ENCODE results near the gene IGLL5.

DNA sequence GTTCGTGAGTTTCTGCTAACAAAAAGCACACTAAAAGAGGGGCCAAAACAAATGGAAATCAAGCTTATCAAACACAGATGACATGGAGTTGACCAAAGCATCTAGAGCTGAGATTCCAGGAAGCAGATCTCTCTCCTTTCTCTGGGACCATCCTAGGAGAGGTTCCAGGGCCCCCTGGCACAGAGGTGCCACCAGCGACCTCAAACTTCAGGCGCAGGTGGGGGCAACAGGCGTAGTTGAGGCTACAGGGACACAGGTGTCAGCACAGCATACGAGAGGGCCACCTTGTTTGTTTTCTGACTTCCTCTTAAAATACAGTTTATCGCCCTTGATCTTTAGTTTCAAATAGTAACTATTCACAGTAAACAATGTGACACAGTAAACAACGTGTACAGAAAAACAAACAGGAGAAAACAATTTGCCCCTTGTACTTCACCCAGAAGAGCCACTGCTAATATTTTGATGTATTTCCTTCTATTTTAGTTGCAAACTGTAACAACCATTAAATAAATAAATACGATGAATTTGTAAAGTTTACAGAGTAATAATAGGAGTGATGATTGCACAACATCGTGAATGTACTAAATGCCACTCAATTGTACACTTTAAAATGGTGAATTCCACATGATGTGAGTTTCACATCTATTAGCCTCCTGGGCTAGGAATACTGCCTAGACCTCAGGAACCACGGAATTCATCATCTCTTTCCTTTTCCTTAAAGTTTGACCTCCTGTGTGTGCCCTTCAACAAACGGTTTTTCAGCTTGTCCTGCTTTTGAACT, 52.2 kb downstream of the IGLL5 start:
- TF ChIP-seq, protein P1, sequence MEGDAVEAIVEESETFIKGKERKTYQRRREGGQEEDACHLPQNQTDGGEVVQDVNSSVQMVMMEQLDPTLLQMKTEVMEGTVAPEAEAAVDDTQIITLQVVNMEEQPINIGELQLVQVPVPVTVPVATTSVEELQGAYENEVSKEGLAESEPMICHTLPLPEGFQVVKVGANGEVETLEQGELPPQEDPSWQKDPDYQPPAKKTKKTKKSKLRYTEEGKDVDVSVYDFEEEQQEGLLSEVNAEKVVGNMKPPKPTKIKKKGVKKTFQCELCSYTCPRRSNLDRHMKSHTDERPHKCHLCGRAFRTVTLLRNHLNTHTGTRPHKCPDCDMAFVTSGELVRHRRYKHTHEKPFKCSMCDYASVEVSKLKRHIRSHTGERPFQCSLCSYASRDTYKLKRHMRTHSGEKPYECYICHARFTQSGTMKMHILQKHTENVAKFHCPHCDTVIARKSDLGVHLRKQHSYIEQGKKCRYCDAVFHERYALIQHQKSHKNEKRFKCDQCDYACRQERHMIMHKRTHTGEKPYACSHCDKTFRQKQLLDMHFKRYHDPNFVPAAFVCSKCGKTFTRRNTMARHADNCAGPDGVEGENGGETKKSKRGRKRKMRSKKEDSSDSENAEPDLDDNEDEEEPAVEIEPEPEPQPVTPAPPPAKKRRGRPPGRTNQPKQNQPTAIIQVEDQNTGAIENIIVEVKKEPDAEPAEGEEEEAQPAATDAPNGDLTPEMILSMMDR (IDR thresholded peaks at IDR 0.05; ENCODE audit: extremely low read depth in 1 of 2, insufficient read depth in 1 of 2, low read depth in 1 of 2, low read length in 2 of 2), result no peak
- no peak for TF ChIP-seq POLR2A (IDR thresholded peaks at IDR 0.05; ENCODE audit: low read depth, low read length)
- TF ChIP-seq, protein P2, sequence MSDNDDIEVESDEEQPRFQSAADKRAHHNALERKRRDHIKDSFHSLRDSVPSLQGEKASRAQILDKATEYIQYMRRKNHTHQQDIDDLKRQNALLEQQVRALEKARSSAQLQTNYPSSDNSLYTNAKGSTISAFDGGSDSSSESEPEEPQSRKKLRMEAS (IDR thresholded peaks at IDR 0.05; ENCODE audit: insufficient read depth, insufficient read length), result no peak
- TF ChIP-seq EZH2 (IDR thresholded peaks at IDR 0.05; ENCODE audit: borderline replicate concordance, low read depth, low read length, severe bottlenecking), result no peak

Data from endothelial cell of umbilical vein (primary cell).